ENCODE measurements around the gene GSTA4.

DNA sequence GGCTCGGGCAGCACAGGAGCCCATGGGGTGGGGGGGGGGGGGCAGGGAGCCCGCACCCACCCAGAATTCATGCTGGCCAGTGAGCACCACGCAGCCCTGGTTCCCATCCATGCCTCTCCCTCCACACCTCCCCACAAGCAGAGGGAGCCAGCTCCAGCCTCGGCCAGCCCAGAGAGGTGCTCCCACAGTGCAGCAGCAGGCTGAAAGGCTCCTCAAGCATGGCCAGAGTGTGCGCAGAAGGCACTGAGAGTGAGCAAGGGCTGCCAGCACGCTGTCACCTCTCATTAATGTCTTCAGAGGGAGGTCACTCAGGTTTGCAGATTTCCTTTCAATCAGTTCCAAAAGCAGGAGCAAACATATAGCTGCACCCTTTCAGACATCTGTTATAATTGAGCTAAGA is 32.4 kb downstream of the GSTA4 start:
- TF ChIP-seq YY1 (IDR thresholded peaks at IDR 0.05; ENCODE audit: insufficient read depth, insufficient read length), result no peak
- TF ChIP-seq ZNF274 (IDR thresholded peaks at IDR 0.05; ENCODE audit: low read depth, low read length), result no peak

Measured in NT2/D1 (cell line).